Parathyroid adenoma (tissue), 2 donors: ENCODE data around the gene ADAM22.

Experiments used
- H2AFZ ChIP-seq: fragments of 300-600 bp; sonication (generic); one replicate; pipeline ENCODE4 v1.7.0; 2017; ENCODE audit warnings: antibody characterized with exemption, mild to moderate bottlenecking
- H3K27ac ChIP-seq: fragments of 300-600 bp; sonication (generic); one replicate; pipeline ENCODE4 v1.7.0; 2017
- H3K27me3 ChIP-seq: fragments of 300-600 bp; sonication (generic); one replicate; pipeline ENCODE4 v1.7.0; 2017; ENCODE audit warnings: low read length; ENCODE audit not compliant: control insufficient read depth, insufficient read depth
- H3K36me3 ChIP-seq: fragments of 300-600 bp; sonication (generic); one replicate; pipeline ENCODE4 v1.7.0; 2017; ENCODE audit warnings: low read length; ENCODE audit not compliant: control insufficient read depth, insufficient read depth
- H3K4me1 ChIP-seq: fragments of 300-600 bp; sonication (generic); one replicate; pipeline ENCODE4 v1.7.0; 2017; ENCODE audit warnings: control low read depth
- H3K4me2 ChIP-seq: fragments of 300-600 bp; sonication (generic); one replicate; pipeline ENCODE4 v1.7.0; 2017; ENCODE audit warnings: low read length
- H3K4me3 ChIP-seq: fragments of 300-600 bp; sonication (generic); one replicate; pipeline ENCODE4 v1.7.0; 2017; ENCODE audit warnings: low read depth, low read length
- H3K79me2 ChIP-seq: fragments of 300-600 bp; sonication (generic); one replicate; pipeline ENCODE4 v1.7.0; 2017; ENCODE audit warnings: control low read depth
- H3K9ac ChIP-seq: fragments of 300-600 bp; sonication (generic); one replicate; pipeline ENCODE4 v1.7.0; 2017; ENCODE audit warnings: mild to moderate bottlenecking
- H3K9me3 ChIP-seq: fragments of 300-600 bp; sonication (generic); one replicate; pipeline ENCODE4 v1.7.0; 2017; ENCODE audit warnings: low read length; ENCODE audit not compliant: control insufficient read depth
- TF ChIP-seq, protein P1 (sequence below): fragments of 300-600 bp; sonication (generic); IDR thresholded peaks from one replicate; pipeline ENCODE4 v1.7.0; 2017; ENCODE audit warnings: antibody characterized with exemption, mild to moderate bottlenecking
- donor health status: primary hyperparathyroidism.

Gene ADAM22

DNA sequence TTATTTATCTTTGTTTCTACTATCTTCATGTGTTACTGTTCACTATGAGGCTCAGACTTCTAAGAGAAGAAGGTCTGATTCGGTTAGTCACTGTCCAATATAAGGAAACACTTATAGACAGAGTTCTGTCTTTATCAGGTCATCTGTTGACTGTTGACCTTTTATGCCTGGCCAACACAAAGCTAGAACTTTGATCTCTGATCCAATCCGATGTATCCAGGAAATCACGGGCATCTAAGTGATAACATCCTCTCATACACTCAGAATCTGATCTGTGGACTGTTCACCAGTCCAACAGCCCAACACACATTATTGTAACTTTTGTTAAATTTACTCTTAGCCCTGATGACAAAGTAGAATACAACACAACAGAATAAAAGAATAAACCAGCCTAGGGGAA lies 171.2 kb downstream of the ADAM22 start:
- no peak overlapping the region for H3K27ac ChIP-seq
- no peak overlapping the region for H2AFZ ChIP-seq
- no peaks in the 10 kb centered on the region for H3K36me3 ChIP-seq
- no peak overlapping the region for H3K9ac ChIP-seq
- H3K27me3 ChIP-seq: no peaks in the 10 kb centered on the region
- no peak overlapping the region for H3K4me3 ChIP-seq
- peaks cover 5% of the 10 kb centered on the region for H3K4me1 ChIP-seq
- no peaks in the 10 kb centered on the region for H3K9me3 ChIP-seq
- H3K79me2 ChIP-seq: no peaks in the 10 kb centered on the region
- TF ChIP-seq, protein P1, sequence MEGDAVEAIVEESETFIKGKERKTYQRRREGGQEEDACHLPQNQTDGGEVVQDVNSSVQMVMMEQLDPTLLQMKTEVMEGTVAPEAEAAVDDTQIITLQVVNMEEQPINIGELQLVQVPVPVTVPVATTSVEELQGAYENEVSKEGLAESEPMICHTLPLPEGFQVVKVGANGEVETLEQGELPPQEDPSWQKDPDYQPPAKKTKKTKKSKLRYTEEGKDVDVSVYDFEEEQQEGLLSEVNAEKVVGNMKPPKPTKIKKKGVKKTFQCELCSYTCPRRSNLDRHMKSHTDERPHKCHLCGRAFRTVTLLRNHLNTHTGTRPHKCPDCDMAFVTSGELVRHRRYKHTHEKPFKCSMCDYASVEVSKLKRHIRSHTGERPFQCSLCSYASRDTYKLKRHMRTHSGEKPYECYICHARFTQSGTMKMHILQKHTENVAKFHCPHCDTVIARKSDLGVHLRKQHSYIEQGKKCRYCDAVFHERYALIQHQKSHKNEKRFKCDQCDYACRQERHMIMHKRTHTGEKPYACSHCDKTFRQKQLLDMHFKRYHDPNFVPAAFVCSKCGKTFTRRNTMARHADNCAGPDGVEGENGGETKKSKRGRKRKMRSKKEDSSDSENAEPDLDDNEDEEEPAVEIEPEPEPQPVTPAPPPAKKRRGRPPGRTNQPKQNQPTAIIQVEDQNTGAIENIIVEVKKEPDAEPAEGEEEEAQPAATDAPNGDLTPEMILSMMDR: no peak
- H3K4me2 ChIP-seq: no peak overlapping the region

- no peaks in the 10 kb centered on the region for H3K9me3 ChIP-seq
- no peak overlapping the region for H3K4me2 ChIP-seq
- H3K36me3 ChIP-seq: no peaks in the 10 kb centered on the region
- no peak overlapping the region for H3K27ac ChIP-seq
- H3K79me2 ChIP-seq: no peaks in the 10 kb centered on the region
- no peak overlapping the region for H3K9ac ChIP-seq
- TF ChIP-seq, protein P1: no peak
- H3K4me3 ChIP-seq: no peak overlapping the region
- H2AFZ ChIP-seq: no peak overlapping the region
- H3K27me3 ChIP-seq: no peaks in the 10 kb centered on the region
- H3K4me1 ChIP-seq: peaks cover 6% of the 10 kb centered on the region
These were observed 172.4 kb downstream of the ADAM22 start for GRCh38 chr7:88106434-88106833.

- H2AFZ ChIP-seq: peak overlapping the region; percentile 24
- H3K9ac ChIP-seq: no peak overlapping the region
- H3K27me3 ChIP-seq: no peaks in the 10 kb centered on the region
- H3K27ac ChIP-seq: no peak overlapping the region
- no peak overlapping the region for H3K4me2 ChIP-seq
- no peaks in the 10 kb centered on the region for H3K79me2 ChIP-seq
- TF ChIP-seq, protein P1: no peak
- H3K4me1 ChIP-seq: peaks cover 6% of the 10 kb centered on the region
- no peaks in the 10 kb centered on the region for H3K9me3 ChIP-seq
- no peak overlapping the region for H3K4me3 ChIP-seq
- no peaks in the 10 kb centered on the region for H3K36me3 ChIP-seq
These were observed 175.6 kb downstream of the ADAM22 start for GRCh38 chr7:88109612-88110011.

GRCh38 chr7:88111140-88111743 lies 177.2 kb downstream of the ADAM22 start:
- no peak overlapping the region for H3K9ac ChIP-seq
- H3K4me3 ChIP-seq: no peak overlapping the region
- H2AFZ ChIP-seq: no peak overlapping the region
- H3K4me1 ChIP-seq: peaks cover 6% of the 10 kb centered on the region
- no peaks in the 10 kb centered on the region for H3K79me2 ChIP-seq
- no peak overlapping the region for H3K4me2 ChIP-seq
- TF ChIP-seq, protein P1: peak; percentile 62
- H3K9me3 ChIP-seq: no peaks in the 10 kb centered on the region
- H3K27me3 ChIP-seq: no peaks in the 10 kb centered on the region
- H3K27ac ChIP-seq: no peak overlapping the region
- H3K36me3 ChIP-seq: no peaks in the 10 kb centered on the region

GRCh38 chr7:88111954-88112471 lies 178.0 kb downstream of the ADAM22 start:
- Histone ChIP-seq H3K27me3 (no peaks in the 10 kb centered on the region), H2AFZ (no peak overlapping the region), H3K4me2 (no peak overlapping the region), H3K79me2 (no peaks in the 10 kb centered on the region), H3K36me3 (no peaks in the 10 kb centered on the region), H3K9ac (no peak overlapping the region), H3K4me3 (no peak overlapping the region), H3K4me1 (peaks cover 6% of the 10 kb centered on the region), H3K9me3 (no peaks in the 10 kb centered on the region), H3K27ac (no peak overlapping the region)
- TF ChIP-seq, protein P1: no peak
